AG09309 (cell line): ENCODE results near the gene STK11.

ENCODE experiments used
- DNase-seq: peaks from one replicate; pipeline ENCODE4 v3.0.0-alpha.2; 2010; ENCODE audit warnings: low read depth
- H3K4me3 ChIP-seq: 2 replicates; pipeline ENCODE4 v1.5.1; 2011; ENCODE audit warnings: mild to moderate bottlenecking, low read depth, low read length, moderate library complexity; ENCODE audit not compliant: control insufficient read depth
- CTCF ChIP-seq: IDR thresholded peaks from 2 replicates; pipeline ENCODE4 v1.5.1; 2011; ENCODE audit warnings: mild to moderate bottlenecking, low read depth, low read length, inconsistent platforms; ENCODE audit not compliant: insufficient read depth, control insufficient read depth; ENCODE audit errors: missing control alignments

The STK11 gene

GRCh38 chr19:1255186-1256161, 49.9 kb downstream of the STK11 start:
- no peak for DNase-seq
- no peak for TF ChIP-seq CTCF
- H3K4me3 ChIP-seq: no peak overlapping the region

GRCh38 chr19:1256646-1257474, 51.3 kb downstream of the STK11 start:
- no peak for DNase-seq
- no peak for TF ChIP-seq CTCF
- H3K4me3 ChIP-seq: no peak overlapping the region

- H3K4me3 ChIP-seq: no peak overlapping the region
- TF ChIP-seq CTCF: no peak
- no peak for DNase-seq
These were observed 52.0 kb downstream of the STK11 start for GRCh38 chr19:1257475-1258162.

- DNase-seq: no peak
- TF ChIP-seq CTCF: no peak
- H3K4me3 ChIP-seq: no peak overlapping the region
These were observed 52.5 kb downstream of the STK11 start for GRCh38 chr19:1258163-1258492.

GRCh38 chr19:1258707-1259205, 53.2 kb downstream of the STK11 start:
- H3K4me3 ChIP-seq: no peak overlapping the region

More at GRCh38 chr19:1258707-1259205, 53.2 kb downstream of the STK11 start:
- DNase-seq: no peak
- TF ChIP-seq CTCF: no peak
